H1 (cell line): Measurements from ENCODE around the gene PSIP1. TPM values are rescaled to one million over a fixed set of nuclear protein-coding genes. Genes with fewer than 3 reads are reported as not detected.

ENCODE experiments used
- CTCF ChIA-PET: fragments of 300-600 bp; sonication (Branson Sonifier 250); formaldehyde crosslinking; loops from one replicate; lab custom pipeline; 2021; ENCODE audit not compliant: partially characterized antibody; lab: Charles Lee
- POLR2A ChIA-PET: fragments of 300-600 bp; sonication (Branson Sonifier 250); formaldehyde crosslinking; loops from one replicate; lab custom pipeline; 2021; ENCODE audit warnings: inconsistent platforms; ENCODE audit not compliant: partially characterized antibody; lab: Charles Lee
- DNase-seq, 2 experiments: peaks; one replicate each; pipeline versions ENCODE4 v3.0.0 to v3.0.0-alpha.2; 2010 to 2022; ENCODE audit warnings: low spot score in 2 of 2, low read depth in 1 of 2, mixed read lengths in 1 of 2
- FAIRE-seq: peaks from 2 replicates; lab custom pipeline; 2011; peaks lifted over from hg19 to GRCh38; lab: Jason Lieb, UNC
- H2AFZ ChIP-seq: 2 replicates; pipeline ENCODE4 v1.8.1; 2012; ENCODE audit warnings: low read length, inconsistent platforms
- H2AK5ac ChIP-seq: 2 replicates; pipeline ENCODE4 v1.6.1; 2013; ENCODE audit warnings: low read depth, low read length
- H2BK120ac ChIP-seq: replicated peaks from 2 replicates; pipeline ENCODE3; 2013; ENCODE audit warnings: low read depth, low read length, inconsistent platforms
- H2BK12ac ChIP-seq: 2 replicates; pipeline ENCODE4 v1.6.1; 2013; ENCODE audit warnings: low read depth, low read length
- H2BK15ac ChIP-seq: 2 replicates; pipeline ENCODE4 v1.6.1; 2013; ENCODE audit warnings: low read length
- H2BK20ac ChIP-seq: 2 replicates; pipeline ENCODE4 v1.6.1; 2013; ENCODE audit warnings: low read length
- H2BK5ac ChIP-seq: 2 replicates; pipeline ENCODE4 v1.6.1; 2013; ENCODE audit warnings: low read depth, low read length
- H3K14ac ChIP-seq: 2 replicates; pipeline ENCODE4 v1.6.1; 2013; ENCODE audit warnings: inconsistent platforms; ENCODE audit not compliant: insufficient read length
- H3K18ac ChIP-seq: 2 replicates; pipeline ENCODE4 v1.6.1; 2013; ENCODE audit warnings: low read length; ENCODE audit errors: extremely low read depth
- H3K23ac ChIP-seq: 2 replicates; pipeline ENCODE4 v1.6.1; 2013; ENCODE audit warnings: inconsistent platforms; ENCODE audit not compliant: insufficient read length
- H3K23me2 ChIP-seq: 2 replicates; pipeline ENCODE4 v1.6.1; 2013; ENCODE audit warnings: low read depth, low read length
- H3K27ac ChIP-seq: 2 replicates; pipeline ENCODE4 v1.6.1; 2011; ENCODE audit warnings: low read depth, low read length, inconsistent platforms
- H3K27me3 ChIP-seq, 4 experiments: replicated peaks in 1 of 4; 1 replicate in 1 of 4; 2 replicates in 3 of 4; pipeline versions ENCODE4 v1.6.1 to v1.8.1; 2011 to 2013; ENCODE audit warnings: low read length in 3 of 4, mild to moderate bottlenecking in 3 of 4, inconsistent platforms in 2 of 4, mixed read lengths in 2 of 4, moderate library complexity in 1 of 4; ENCODE audit not compliant: control insufficient read depth in 3 of 4, insufficient read depth in 3 of 4; ENCODE audit errors: extremely low read depth in 1 of 4
- H3K36me3 ChIP-seq, 4 experiments: 2 replicates each; pipeline versions ENCODE4 v1.6.1 to v1.8.1; 2011 to 2013; ENCODE audit warnings: mild to moderate bottlenecking in 4 of 4, low read length in 3 of 4, moderate library complexity in 2 of 4, control low read depth in 1 of 4, inconsistent platforms in 1 of 4; ENCODE audit not compliant: insufficient read depth in 4 of 4, control insufficient read depth in 2 of 4
- H3K4ac ChIP-seq: replicated peaks from 2 replicates; pipeline ENCODE3; 2013; ENCODE audit warnings: low read length, low read depth, mixed read lengths, inconsistent platforms; ENCODE audit not compliant: insufficient read length
- H3K4me1 ChIP-seq, 4 experiments: replicated peaks in 1 of 4; 1 replicate in 1 of 4; 2 replicates in 3 of 4; pipeline versions ENCODE4 v1.6.1 to v1.8.1; 2011 to 2013; ENCODE audit warnings: low read length in 3 of 4, inconsistent platforms in 2 of 4, mixed read lengths in 1 of 4; ENCODE audit not compliant: insufficient read depth in 4 of 4, control insufficient read depth in 3 of 4
- H3K4me2 ChIP-seq, 2 experiments: 2 replicates each; pipeline versions ENCODE4 v1.6.1 to v1.8.1; 2011 to 2013; ENCODE audit warnings: low read depth in 2 of 2, low read length in 2 of 2, control low read depth in 1 of 2, inconsistent platforms in 1 of 2, mild to moderate bottlenecking in 1 of 2; ENCODE audit not compliant: insufficient read depth in 1 of 2
- H3K4me3 ChIP-seq, 4 experiments: fragments of 200-600, 300-600 bp in 1 of 4; sonication (generic), shearing (Covaris generic), sonication (Bioruptor Twin) in 1 of 4; 2 replicates each; pipeline versions ENCODE4 v1.5.1 to v1.8.1; 2011 to 2016; ENCODE audit warnings: low read length in 4 of 4, low read depth in 3 of 4, control low read depth in 2 of 4, inconsistent platforms in 2 of 4, mild to moderate bottlenecking in 2 of 4, mixed read lengths in 1 of 4, moderate library complexity in 1 of 4; ENCODE audit not compliant: insufficient read depth in 2 of 4; ENCODE audit errors: extremely low read depth in 1 of 4
- H3K56ac ChIP-seq: replicated peaks from 2 replicates; pipeline ENCODE3; 2013; ENCODE audit warnings: low read depth, mild to moderate bottlenecking, mixed read lengths, low read length, inconsistent platforms; ENCODE audit not compliant: insufficient read length
- H3K79me1 ChIP-seq: 2 replicates; pipeline ENCODE4 v1.6.1; 2013; ENCODE audit warnings: low read depth, low read length, control low read depth
- H3K79me2 ChIP-seq, 2 experiments: 2 replicates each; pipeline versions ENCODE4 v1.6.1 to v1.8.1; 2012 to 2013; ENCODE audit warnings: low read length in 2 of 2, mild to moderate bottlenecking in 2 of 2, inconsistent platforms in 1 of 2; ENCODE audit not compliant: insufficient read depth in 2 of 2, control insufficient read depth in 1 of 2
- H3K9ac ChIP-seq, 4 experiments: replicated peaks in 1 of 4; 1 replicate in 1 of 4; 2 replicates in 3 of 4; pipeline versions ENCODE4 v1.6.1 to v1.8.1; 2011 to 2013; ENCODE audit warnings: low read depth in 3 of 4, low read length in 3 of 4, control low read depth in 2 of 4, mild to moderate bottlenecking in 2 of 4, moderate library complexity in 2 of 4, inconsistent platforms in 1 of 4; ENCODE audit errors: extremely low read depth in 1 of 4
- H3K9me3 ChIP-seq, 2 experiments: 2 replicates each; pipeline versions ENCODE4 v1.6.1 to v1.8.1; 2012 to 2013; ENCODE audit warnings: mild to moderate bottlenecking in 2 of 2, moderate library complexity in 2 of 2, control low read depth in 1 of 2, inconsistent platforms in 1 of 2, low read depth in 1 of 2, low read length in 1 of 2, mixed read lengths in 1 of 2; ENCODE audit not compliant: insufficient read depth in 2 of 2
- H4K20me1 ChIP-seq, 2 experiments: replicated peaks in 1 of 2; 2 replicates each; pipeline versions ENCODE3 to v1.8.1; 2011 to 2013; ENCODE audit warnings: inconsistent platforms in 2 of 2, low read length in 2 of 2, mild to moderate bottlenecking in 1 of 2; ENCODE audit not compliant: insufficient read depth in 2 of 2, control insufficient read depth in 1 of 2
- H4K5ac ChIP-seq: 2 replicates; pipeline ENCODE4 v1.6.1; 2013; ENCODE audit warnings: low read length, low read depth, mixed read lengths, inconsistent platforms; ENCODE audit not compliant: insufficient read length
- H4K8ac ChIP-seq: 2 replicates; pipeline ENCODE4 v1.8.0; 2013; ENCODE audit warnings: mild to moderate bottlenecking, moderate library complexity, low read length, inconsistent platforms; ENCODE audit not compliant: insufficient read depth; ENCODE audit errors: extremely low read depth
- H4K91ac ChIP-seq: replicated peaks from 2 replicates; pipeline ENCODE3; 2013; ENCODE audit warnings: low read length, mixed read lengths, inconsistent platforms; ENCODE audit not compliant: insufficient read length
- BCL11A ChIP-seq, 2 experiments: IDR thresholded peaks; one replicate each; pipeline ENCODE4 v1.6.1; 2011; ENCODE audit warnings: low read depth in 2 of 2, low read length in 2 of 2, mild to moderate bottlenecking in 2 of 2
- SAP30 ChIP-seq: fragments of 300-600 bp; sonication (generic); IDR thresholded peaks from 2 replicates; pipeline ENCODE4 v1.7.1; 2012; ENCODE audit warnings: low read length, moderate library complexity, mild to moderate bottlenecking, inconsistent platforms; ENCODE audit not compliant: insufficient read depth, insufficient replicate concordance
- YY1 ChIP-seq: IDR thresholded peaks from 2 replicates; pipeline ENCODE4 v1.6.1; 2011; ENCODE audit warnings: low read depth, mild to moderate bottlenecking, low read length
- WGBS, 2 experiments: shearing (Covaris generic) in 1 of 2; methylation state at CpG; one replicate each; pipeline versions ENCODE4 v1.1.6 to v1.1.7; 2013 to 2015; ENCODE audit warnings: low lambda C conversion rate in 2 of 2, mixed read lengths in 2 of 2, inconsistent platforms in 1 of 2, low coverage in 1 of 2, missing lambda C conversion rate in 1 of 2; ENCODE audit not compliant: insufficient replicate concordance in 2 of 2, insufficient coverage in 1 of 2, insufficient read length in 1 of 2; ENCODE audit errors: extremely low coverage in 1 of 2, missing lambda C conversion rate in 1 of 2; 5-methylcytosine and 5-hydroxymethylcytosine counted together
- polyA plus RNA-seq, 7 experiments: library from polyadenylated mRNA; depleted of rRNA in 3 of 7; stranded (reverse) in 5 of 7; unstranded in 2 of 7; fragments of >200 nt in 5 of 7; fragments of 200-250 nt in 2 of 7; gene quantifications; 1 replicate in 5 of 7; 2 replicates in 1 of 7; 4 replicates in 1 of 7; pipeline versions ENCODE4 v1.2.1 to v1.2.3, GENCODE V29; 2011 to 2013; ENCODE audit warnings: missing spikeins in 2 of 7, mixed read lengths in 2 of 7
- total RNA-seq: library from RNA; stranded (reverse); fragmentation: NEBNext Ultra II Directional; extraction: Animal tissue kit (Norgen Biotek cat#: 25700); gene quantifications from 2 replicates; pipeline ENCODE4 v1.2.1, GENCODE V29; 2021
- TF ChIP-seq, protein P1 (sequence below), 3 experiments: IDR thresholded peaks; 1 replicate in 2 of 3; 2 replicates in 1 of 3; pipeline versions ENCODE4 v1.5.1 to v1.6.1; 2011; ENCODE audit warnings: low read length in 3 of 3, mild to moderate bottlenecking in 3 of 3, inconsistent platforms in 2 of 3, low read depth in 1 of 3, moderate library complexity in 1 of 3; ENCODE audit not compliant: insufficient read depth in 1 of 3; ENCODE audit errors: control extremely low read depth in 1 of 3

PSIP1 gene
- total and polyA plus RNA-seq, 2 of the 8 experiments (the other 6 are each of a cell fraction or from before 2014, with no cell fraction given), result 63.3 to 387 TPM

GRCh38 chr9:15519831-15520230 is 9.1 kb upstream of the PSIP1 start:
- 87% methylated on average over 2 of the region's 2 CpGs; no CpG with 5 or more reads in 1 of the 2 experiments for WGBS, 2 experiments
- Histone ChIP-seq H4K8ac (no peak overlapping the region), H2AFZ (no peak overlapping the region), H4K91ac (no peak overlapping the region), H3K4ac (no peak overlapping the region), H3K4me2 (no peak overlapping the region), H3K9ac (no peak overlapping the region), H3K27me3 (no peaks in the 10 kb centered on the region), H3K79me1 (no peaks in the 10 kb centered on the region), H2BK5ac (no peak overlapping the region), H3K18ac (no peak overlapping the region), H2BK120ac (no peak overlapping the region), H3K14ac (no peak overlapping the region), H3K79me2 (no peaks in the 10 kb centered on the region; a peak in 1 of 4 replicates), H3K4me3 (no peak overlapping the region), H2BK12ac (no peak overlapping the region), H3K23ac (no peak overlapping the region), H3K56ac (no peak overlapping the region), H3K9me3 (no peaks in the 10 kb centered on the region), H3K4me1 (no peaks in the 10 kb centered on the region; a peak in 1 of 7 replicates), H3K23me2 (no peaks in the 10 kb centered on the region), H2BK15ac (no peak overlapping the region), H3K27ac (no peak overlapping the region), H4K5ac (no peak overlapping the region), H2BK20ac (no peak overlapping the region), H3K36me3 (no peaks in the 10 kb centered on the region; a peak in 1 of 8 replicates), H4K20me1 (no peaks in the 10 kb centered on the region), H2AK5ac (no peak overlapping the region)
- ChIA-PET POLR2A (interaction anchor here (0.6 to 1.8 kb wide), 4 partner anchors 9 to 1642 kb away, joined by 3 to 10 read pairs (median 3); partner anchors contain the start of genes CCDC171 and PSIP1), CTCF (interaction anchor here (2.3 kb wide), 1 partner anchor 14 kb away, joined by 19 read pairs; no protein-coding TSS in a partner anchor)
- peak; percentile 36 for FAIRE-seq
- DNase-seq, result no peak
- TF ChIP-seq, protein P1, sequence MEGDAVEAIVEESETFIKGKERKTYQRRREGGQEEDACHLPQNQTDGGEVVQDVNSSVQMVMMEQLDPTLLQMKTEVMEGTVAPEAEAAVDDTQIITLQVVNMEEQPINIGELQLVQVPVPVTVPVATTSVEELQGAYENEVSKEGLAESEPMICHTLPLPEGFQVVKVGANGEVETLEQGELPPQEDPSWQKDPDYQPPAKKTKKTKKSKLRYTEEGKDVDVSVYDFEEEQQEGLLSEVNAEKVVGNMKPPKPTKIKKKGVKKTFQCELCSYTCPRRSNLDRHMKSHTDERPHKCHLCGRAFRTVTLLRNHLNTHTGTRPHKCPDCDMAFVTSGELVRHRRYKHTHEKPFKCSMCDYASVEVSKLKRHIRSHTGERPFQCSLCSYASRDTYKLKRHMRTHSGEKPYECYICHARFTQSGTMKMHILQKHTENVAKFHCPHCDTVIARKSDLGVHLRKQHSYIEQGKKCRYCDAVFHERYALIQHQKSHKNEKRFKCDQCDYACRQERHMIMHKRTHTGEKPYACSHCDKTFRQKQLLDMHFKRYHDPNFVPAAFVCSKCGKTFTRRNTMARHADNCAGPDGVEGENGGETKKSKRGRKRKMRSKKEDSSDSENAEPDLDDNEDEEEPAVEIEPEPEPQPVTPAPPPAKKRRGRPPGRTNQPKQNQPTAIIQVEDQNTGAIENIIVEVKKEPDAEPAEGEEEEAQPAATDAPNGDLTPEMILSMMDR (IDR thresholded peaks at IDR 0.05; ENCODE audit: control extremely low read depth in 1 of 3, insufficient read depth in 1 of 3, low read depth in 1 of 3, low read length in 3 of 3), result no peak
- TF ChIP-seq BCL11A (IDR thresholded peaks at IDR 0.05; ENCODE audit: low read depth in 2 of 2, low read length in 2 of 2), result no peak
- TF ChIP-seq YY1, result no peak
- TF ChIP-seq SAP30, result no peak
